ENCODE results near the gene FRAT1.
"Not testable (repeated sequence)": the region's sequence is repeated elsewhere in the genome, so short reads cannot be mapped to it uniquely, and the experiment has no call there.

Gene FRAT1, protein sequence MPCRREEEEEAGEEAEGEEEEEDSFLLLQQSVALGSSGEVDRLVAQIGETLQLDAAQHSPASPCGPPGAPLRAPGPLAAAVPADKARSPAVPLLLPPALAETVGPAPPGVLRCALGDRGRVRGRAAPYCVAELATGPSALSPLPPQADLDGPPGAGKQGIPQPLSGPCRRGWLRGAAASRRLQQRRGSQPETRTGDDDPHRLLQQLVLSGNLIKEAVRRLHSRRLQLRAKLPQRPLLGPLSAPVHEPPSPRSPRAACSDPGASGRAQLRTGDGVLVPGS
- 3.8 to 46.4 (median 22.7) reads per million in 9 experiments for total RNA-seq

DNA sequence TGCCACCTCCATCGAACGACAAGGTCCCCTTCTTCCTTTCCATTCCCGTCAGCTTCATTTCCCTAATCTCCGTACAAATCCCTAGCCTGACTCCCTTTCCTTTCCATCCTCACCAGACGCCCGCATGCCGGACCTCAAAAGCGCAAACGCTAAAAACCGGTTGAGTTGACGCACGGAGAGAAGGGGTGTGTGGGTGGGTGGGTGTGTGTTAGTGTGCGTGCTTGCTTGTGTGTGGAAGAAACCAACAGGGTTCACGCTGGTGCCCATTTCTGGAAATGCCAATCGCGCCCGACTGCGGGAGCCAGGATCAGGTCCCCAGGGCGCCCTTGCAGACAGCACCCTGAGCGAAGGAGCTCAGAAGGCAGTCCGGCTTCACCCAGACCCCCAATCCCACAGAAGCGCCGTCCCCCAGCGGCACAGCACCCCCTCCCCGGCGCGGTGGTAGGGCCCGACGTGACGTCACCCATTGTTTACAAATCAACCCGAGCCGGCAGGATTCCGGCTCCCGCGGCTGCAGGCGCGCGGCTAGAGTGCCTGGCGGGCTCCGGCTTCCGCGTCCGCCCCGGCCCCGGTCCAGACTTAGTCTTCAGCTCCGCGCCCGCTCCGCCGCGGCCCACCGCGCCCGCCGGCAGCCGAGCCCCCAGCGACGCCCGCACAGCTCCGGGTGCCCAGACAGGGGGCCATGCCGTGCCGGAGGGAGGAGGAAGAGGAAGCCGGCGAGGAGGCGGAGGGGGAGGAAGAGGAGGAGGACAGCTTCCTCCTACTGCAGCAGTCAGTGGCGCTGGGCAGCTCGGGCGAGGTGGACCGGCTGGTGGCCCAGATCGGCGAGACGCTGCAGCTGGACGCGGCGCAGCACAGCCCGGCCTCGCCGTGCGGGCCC, at the start of gene FRAT1:
TSS of gene FRAT1 (plus strand) at position 500 of the 880 bp plus-strand sequence. CDS start at position 683, 183 bp downstream.
- DNase-seq (peak; percentile 89 to 95 (median 91)), ATAC-seq (replicated peaks) (peak; percentile 73)
- peaks cover 32% of the 10 kb centered on the region for H3K36me3 Mint-ChIP-seq (ENCODE audit: insufficient read depth)
- H3K4me3 Mint-ChIP-seq = peak within 1 kb of the TSS; percentile 92 to 98
- H3K27me3 Mint-ChIP-seq = no peaks in the 10 kb centered on the region
- peaks cover 25 to 26% of the 10 kb centered on the region in 2 donors for H3K4me1 Mint-ChIP-seq (ENCODE audit: low read depth in 2 of 2)
- H3K9me3 Mint-ChIP-seq = no peaks in the 10 kb centered on the region
- peak within 1 kb of the TSS; percentile 98 to 100 for H3K27ac Mint-ChIP-seq

DNA sequence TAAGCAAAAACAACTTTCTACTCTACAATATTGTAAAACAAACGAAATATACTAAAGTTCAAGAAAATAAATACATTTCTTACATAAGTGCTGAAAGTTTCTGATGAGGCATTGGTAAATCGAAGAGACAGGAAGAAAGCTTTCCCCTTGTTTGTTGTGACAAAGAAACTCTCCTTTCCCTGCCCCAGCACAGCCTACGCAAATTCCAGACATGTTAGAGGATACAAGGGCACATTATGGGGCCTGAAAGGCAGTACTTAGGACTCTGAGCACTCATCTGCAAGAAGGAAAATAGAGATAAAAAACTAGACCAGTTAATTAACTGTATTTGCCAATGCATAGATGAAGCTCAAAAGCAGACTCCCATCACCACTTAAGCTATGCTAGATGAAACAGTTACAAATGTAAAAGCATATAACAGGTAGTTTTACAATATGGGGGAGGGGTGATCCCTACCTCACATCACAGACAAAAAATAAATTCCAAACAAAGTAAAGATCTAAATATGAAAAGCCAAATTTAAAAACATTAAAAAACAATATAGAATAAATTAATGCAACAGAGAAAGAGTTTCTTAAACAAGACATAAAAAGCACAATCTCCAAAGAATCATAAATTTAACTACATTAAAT, 48.4 kb upstream of the FRAT1 start:
- Mint-ChIP-seq H3K27me3 (no peaks in the 10 kb centered on the region), H3K36me3 (ENCODE audit: insufficient read depth) (peaks cover 8% of the 10 kb centered on the region), H3K4me1 (ENCODE audit: low read depth in 2 of 2) (peaks cover 14 to 21% of the 10 kb centered on the region in 2 donors), H3K27ac (no peak overlapping the region), H3K4me3 (no peak overlapping the region), H3K9me3 (no peaks in the 10 kb centered on the region)
- ATAC-seq (replicated peaks) = no peak
- DNase-seq = no peak

DNA sequence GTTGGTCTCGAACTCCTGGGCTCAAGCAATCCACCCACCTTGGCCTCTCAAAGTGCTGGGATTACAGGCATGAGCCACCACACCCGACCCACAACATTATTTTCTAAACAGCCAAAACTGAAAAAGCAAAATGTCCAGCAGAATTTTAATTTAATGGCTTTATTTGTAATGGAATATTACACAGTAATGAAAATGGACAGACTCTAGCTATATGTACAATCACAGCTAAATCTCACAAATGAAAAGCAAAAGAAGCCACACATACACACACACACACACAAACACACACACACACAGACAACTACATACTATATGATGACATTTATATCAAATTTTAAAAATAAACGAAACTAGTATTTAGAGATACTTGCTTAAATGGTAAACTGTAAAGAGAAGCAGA, 45.4 kb upstream of the FRAT1 start:
- no peak overlapping the region for H3K4me3 Mint-ChIP-seq

DNA sequence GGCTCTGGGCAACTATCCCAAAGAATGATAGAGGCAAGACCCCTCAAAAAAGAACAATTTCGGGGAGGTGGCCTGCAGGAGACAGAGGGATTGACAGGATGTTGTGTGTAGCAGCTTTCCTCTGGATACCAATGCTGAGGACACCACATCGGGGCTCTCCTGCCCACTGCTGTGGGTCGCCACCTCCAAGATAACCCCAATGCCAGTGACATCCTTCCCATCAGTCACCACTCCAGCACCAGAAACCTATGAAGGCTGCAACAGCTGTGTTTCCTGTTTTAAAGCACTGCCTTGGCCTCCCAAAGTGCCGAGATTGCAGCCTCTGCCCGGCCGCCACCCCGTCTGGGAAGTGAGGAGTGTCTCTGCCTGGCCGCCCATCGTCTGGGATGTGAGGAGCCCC, 44.2 kb upstream of the FRAT1 start:
- no peak for ATAC-seq (replicated peaks)
- no peak overlapping the region for H3K27ac Mint-ChIP-seq

More for the DNA sequence above, 45.4 kb upstream of the FRAT1 start:
- H3K27ac Mint-ChIP-seq = no peak overlapping the region
- no peaks in the 10 kb centered on the region for H3K27me3 Mint-ChIP-seq
- no peaks in the 10 kb centered on the region for H3K9me3 Mint-ChIP-seq
- H3K36me3 Mint-ChIP-seq (ENCODE audit: insufficient read depth) = peaks cover 8% of the 10 kb centered on the region
- DNase-seq (no peak), ATAC-seq (replicated peaks) (no peak)
- H3K4me1 Mint-ChIP-seq (ENCODE audit: low read depth in 2 of 2) = peaks cover 3 to 4% of the 10 kb centered on the region in 2 donors

DNA sequence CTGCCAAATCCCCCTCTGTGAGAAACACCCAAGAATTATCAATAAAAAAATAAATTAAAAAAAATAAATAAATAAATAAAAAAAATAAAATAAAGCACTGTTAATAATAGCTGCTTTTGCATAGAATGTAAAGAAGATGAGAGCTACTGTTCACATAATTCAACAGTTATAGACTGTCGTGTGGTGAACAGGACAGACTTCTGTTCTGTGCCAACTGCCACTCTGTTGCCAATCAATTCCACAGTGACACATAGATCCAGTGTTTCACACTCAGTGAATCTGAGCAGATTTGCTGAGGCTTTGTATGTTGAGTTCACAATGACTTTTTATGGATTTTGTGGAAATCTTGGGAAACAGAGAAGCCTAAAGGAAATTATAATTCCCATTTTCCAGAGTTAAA, 41.5 kb upstream of the FRAT1 start:
- peaks cover 0 to 4% of the 10 kb centered on the region in 2 donors for H3K4me1 Mint-ChIP-seq (ENCODE audit: low read depth in 2 of 2)
- no peaks in the 10 kb centered on the region for H3K27me3 Mint-ChIP-seq
- no peak for ATAC-seq (replicated peaks)
- no peak overlapping the region for H3K4me3 Mint-ChIP-seq
- no peak for DNase-seq
- no peaks in the 10 kb centered on the region for H3K9me3 Mint-ChIP-seq
- H3K36me3 Mint-ChIP-seq (ENCODE audit: insufficient read depth) = peaks cover 8% of the 10 kb centered on the region
- H3K27ac Mint-ChIP-seq = no peak overlapping the region

More for the DNA sequence above, 44.2 kb upstream of the FRAT1 start:
- peaks cover 8% of the 10 kb centered on the region for H3K36me3 Mint-ChIP-seq (ENCODE audit: insufficient read depth)
- no peaks in the 10 kb centered on the region for H3K9me3 Mint-ChIP-seq
- no peaks in the 10 kb centered on the region for H3K27me3 Mint-ChIP-seq
- no peak overlapping the region for H3K4me3 Mint-ChIP-seq
- H3K4me1 Mint-ChIP-seq (ENCODE audit: low read depth in 2 of 2) = peaks cover 3% of the 10 kb centered on the region in 2 donors
- no peak for DNase-seq

DNA sequence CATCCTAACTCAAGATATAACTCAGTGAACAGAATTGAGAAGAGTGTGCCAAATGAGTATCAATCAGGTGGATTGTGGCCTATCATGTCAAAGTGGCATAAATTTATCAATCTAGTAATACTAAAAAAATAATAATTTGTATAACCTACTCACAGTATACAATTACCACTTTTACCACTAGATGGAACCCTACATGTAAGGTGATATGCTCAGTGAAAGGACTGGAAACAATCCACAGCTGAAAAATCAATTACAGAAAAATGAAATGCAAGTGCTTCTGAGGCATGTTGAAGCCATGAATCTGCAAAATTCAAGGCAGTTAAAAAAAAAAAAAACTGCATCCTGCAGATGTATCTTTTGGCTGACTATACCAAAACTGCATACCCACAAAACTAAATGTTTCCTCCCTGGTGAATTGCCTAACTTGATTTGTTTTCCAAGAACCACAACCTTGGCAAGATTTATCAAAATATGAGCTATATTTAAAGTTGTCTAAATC, 40.5 kb upstream of the FRAT1 start:
- Mint-ChIP-seq H3K4me1 (ENCODE audit: low read depth in 2 of 2) (peaks cover 0 to 4% of the 10 kb centered on the region in 2 donors), H3K9me3 (no peaks in the 10 kb centered on the region), H3K27me3 (no peaks in the 10 kb centered on the region), H3K36me3 (ENCODE audit: insufficient read depth) (no peaks in the 10 kb centered on the region), H3K27ac (no peak overlapping the region), H3K4me3 (no peak overlapping the region)
- DNase-seq = no peak
- ATAC-seq (replicated peaks) = peak; percentile 84

DNA sequence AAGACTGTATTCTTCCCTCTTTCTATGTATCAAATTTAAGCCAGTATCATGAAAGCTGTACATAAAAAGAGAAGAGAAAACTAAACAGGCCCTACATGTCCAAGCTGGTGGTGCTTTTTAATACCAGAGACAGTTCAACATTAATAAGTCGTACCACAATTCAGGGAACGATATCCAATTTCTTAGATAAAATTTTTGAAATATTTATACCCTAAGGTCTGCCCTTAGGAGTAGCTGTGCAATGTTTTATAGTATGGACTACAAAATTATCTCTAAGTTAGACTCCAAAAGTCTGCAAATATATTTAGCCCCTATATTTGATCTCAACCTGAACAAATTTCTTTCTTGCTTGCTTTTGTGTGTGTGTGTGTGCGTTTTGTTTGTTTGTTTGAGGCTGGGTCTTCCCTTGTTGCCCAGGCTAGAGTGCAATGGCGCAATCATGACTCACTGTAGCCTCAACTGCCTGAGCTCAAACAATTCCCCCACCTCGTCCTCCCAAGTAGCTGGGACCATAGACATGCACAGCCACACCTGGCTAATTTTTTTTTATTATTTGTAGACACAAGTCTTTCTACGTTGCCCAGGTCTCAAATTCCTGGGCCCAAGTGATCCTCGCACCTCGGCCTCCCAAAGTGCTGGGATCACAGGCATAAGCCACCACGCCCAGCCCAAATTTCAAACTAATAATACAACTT, 39.8 kb upstream of the FRAT1 start:
- no peaks in the 10 kb centered on the region for H3K9me3 Mint-ChIP-seq
- H3K36me3 Mint-ChIP-seq (ENCODE audit: insufficient read depth) = no peaks in the 10 kb centered on the region
- H3K4me3 Mint-ChIP-seq = no peak overlapping the region
- peaks cover 0 to 4% of the 10 kb centered on the region in 2 donors for H3K4me1 Mint-ChIP-seq (ENCODE audit: low read depth in 2 of 2)
- DNase-seq = no peak
- no peak overlapping the region for H3K27ac Mint-ChIP-seq
- H3K27me3 Mint-ChIP-seq = no peaks in the 10 kb centered on the region
- no peak for ATAC-seq (replicated peaks)

DNA sequence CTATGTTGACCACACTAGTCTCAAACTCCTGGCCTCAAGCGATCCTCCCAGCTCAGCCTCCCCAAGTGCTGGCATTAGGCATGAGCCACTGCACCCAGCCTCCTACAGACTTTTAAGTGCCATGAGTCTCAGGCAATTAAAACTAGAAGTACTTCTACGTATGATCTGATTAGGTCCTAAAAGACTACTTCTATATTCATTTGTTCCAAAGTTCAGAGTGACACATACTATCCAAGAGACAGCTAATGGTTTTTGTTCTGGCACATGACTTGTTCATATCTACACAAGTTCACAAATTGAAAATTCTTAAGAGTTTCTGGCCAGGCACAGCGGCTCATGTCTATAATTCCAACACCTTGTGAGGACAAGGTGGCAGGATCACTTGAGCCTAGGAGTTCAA, 38.3 kb upstream of the FRAT1 start:
- ATAC-seq (replicated peaks) (no peak), DNase-seq (no peak)
- Mint-ChIP-seq H3K27me3 (no peaks in the 10 kb centered on the region), H3K27ac (peak overlapping the region in 1 of 2 donors; percentile 62), H3K9me3 (no peaks in the 10 kb centered on the region), H3K4me3 (no peak overlapping the region), H3K4me1 (ENCODE audit: low read depth in 2 of 2) (peaks cover 0 to 4% of the 10 kb centered on the region in 2 donors), H3K36me3 (ENCODE audit: insufficient read depth) (no peaks in the 10 kb centered on the region)

DNA sequence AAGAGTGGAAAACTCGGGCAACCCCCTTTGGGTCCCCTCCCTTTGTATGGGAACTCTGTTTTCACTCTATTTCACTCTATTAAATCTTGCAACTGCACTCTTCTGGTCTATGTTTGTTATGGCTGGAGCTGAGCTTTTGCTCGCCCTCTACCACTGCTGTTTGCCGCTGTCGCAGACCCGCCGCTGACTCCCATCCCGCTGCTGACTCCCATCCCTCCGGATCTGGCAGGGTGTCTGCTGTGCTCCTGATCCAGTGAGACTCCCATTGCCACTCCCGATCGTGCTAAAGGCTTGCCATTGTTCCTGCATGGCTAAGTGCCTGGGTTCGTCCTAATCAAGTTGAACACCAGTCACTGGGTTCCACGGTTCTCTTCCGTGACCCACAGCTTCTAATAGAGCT, 29.0 kb upstream of the FRAT1 start:
- H3K4me3 Mint-ChIP-seq; H3K27ac Mint-ChIP-seq; H3K27me3 Mint-ChIP-seq; ATAC-seq (replicated peaks); DNase-seq; H3K9me3 Mint-ChIP-seq: not testable (repeated sequence)
- peaks cover 19% of the 10 kb centered on the region in 2 donors for H3K4me1 Mint-ChIP-seq (ENCODE audit: low read depth in 2 of 2)
- H3K36me3 Mint-ChIP-seq (ENCODE audit: insufficient read depth) = peaks cover 23% of the 10 kb centered on the region

DNA sequence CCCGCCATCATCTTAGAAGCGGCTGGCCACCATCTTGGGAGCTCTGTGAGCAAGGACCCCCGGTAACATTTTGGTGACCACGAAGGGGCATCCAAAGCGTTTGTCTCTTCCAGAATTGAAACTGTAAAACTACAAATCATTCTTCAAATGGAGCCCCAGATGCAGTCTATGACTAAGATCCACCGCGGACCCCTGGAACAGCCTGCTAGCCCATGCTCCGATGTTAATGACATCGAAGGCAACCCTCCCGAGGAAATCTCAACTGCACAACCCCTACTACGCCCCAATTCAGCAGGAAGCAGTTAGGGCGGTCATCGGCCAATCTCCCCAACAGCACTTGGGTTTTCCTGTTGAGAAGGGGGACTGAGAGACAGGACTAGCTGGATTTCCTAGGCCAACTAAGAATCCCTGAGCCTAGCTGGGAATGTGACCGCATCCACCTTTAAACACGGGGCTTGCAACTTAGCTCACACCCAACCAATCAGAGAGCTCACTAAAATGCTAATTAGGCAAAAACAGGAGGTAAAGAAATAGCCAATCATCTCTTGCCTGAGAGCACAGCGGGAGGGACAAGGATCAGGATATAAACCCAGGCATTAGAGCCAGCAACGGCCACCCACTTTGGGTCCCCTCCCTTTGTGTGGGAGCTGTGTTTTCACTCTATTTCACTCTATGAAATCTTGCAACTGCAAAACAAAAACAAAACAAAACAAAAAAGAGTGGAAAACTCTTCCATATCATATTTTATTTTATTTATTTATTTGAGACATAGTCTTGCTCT, 28.3 kb upstream of the FRAT1 start:
- DNase-seq; ATAC-seq (replicated peaks); H3K9me3 Mint-ChIP-seq; H3K27me3 Mint-ChIP-seq; H3K27ac Mint-ChIP-seq: not testable (repeated sequence)
- Mint-ChIP-seq H3K4me3 (peak overlapping the region in 1 of 2 donors; percentile 92), H3K4me1 (ENCODE audit: low read depth in 2 of 2) (peaks cover 19% of the 10 kb centered on the region in 2 donors), H3K36me3 (ENCODE audit: insufficient read depth) (peaks cover 23% of the 10 kb centered on the region)

DNA sequence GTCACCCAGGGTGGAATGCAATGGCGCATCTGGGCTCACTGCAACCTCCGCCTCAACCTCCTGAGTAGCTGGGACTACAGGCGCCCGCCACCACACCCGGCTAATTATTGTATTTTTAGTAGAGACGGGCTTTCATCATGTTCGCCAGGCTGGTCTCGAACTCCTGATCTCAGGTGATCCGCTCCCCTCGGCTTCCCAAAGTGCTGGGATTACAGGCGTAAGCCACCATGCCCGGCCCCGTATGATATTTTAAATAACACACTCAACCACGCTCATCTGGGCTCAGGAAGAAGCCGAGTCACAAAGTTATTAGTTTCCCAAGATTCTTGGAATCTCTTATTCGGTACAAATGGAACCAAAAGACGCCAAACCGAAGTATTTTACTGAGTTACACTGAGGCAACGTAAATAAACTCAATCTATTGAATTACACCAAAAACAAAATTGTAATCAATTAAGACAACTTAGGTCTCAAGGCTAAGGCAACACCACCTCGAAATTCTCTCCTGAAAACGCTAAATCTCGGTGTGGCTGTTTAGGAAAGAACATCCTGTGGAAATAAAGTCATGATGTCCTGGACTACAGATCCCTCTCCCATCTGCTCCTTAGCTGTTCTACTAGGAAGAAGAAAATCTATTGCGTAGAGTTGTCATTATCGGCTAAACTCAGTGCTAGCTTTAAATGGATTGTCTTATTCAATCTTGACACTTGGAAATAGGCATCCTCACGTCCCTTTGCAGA, 27.5 kb upstream of the FRAT1 start:
- no peak for DNase-seq
- ATAC-seq (replicated peaks) = no peak
- peak overlapping the region; percentile 41 to 89 for H3K27ac Mint-ChIP-seq
- H3K9me3 Mint-ChIP-seq = no peaks in the 10 kb centered on the region
- H3K36me3 Mint-ChIP-seq (ENCODE audit: insufficient read depth) = peaks cover 23% of the 10 kb centered on the region
- H3K4me1 Mint-ChIP-seq (ENCODE audit: low read depth in 2 of 2) = peaks cover 17 to 19% of the 10 kb centered on the region in 2 donors
- peak overlapping the region; percentile 78 to 92 for H3K4me3 Mint-ChIP-seq
- H3K27me3 Mint-ChIP-seq = peaks cover 0 to 6% of the 10 kb centered on the region in 2 donors
